Activated T-helper 1 cell treated with anti-CD3 and anti-CD28 coated beads, Interleukin-2, amount 50 U/mL, for 16 hours (primary cell): ENCODE results near the gene SEMA4F.
"Not testable (repeated sequence)": the region's sequence is repeated elsewhere in the genome, so short reads cannot be mapped to it uniquely, and the experiment has no call there.

Source experiments
- DNase-seq, 2 donors: peaks; one replicate each; pipeline ENCODE4 v3.0.0-alpha.2; 2020; ENCODE audit warnings: low read depth in 1 of 2, low spot score in 1 of 2

The SEMA4F gene

GRCh38 chr2:74653985-74654882 lies at the start of gene SEMA4F:
TSS of gene SEMA4F (plus strand) at chr2:74654247. CDS start at chr2:74654377, 130 bp downstream.
- DNase-seq, result peak; percentile 86 to 88

DNA sequence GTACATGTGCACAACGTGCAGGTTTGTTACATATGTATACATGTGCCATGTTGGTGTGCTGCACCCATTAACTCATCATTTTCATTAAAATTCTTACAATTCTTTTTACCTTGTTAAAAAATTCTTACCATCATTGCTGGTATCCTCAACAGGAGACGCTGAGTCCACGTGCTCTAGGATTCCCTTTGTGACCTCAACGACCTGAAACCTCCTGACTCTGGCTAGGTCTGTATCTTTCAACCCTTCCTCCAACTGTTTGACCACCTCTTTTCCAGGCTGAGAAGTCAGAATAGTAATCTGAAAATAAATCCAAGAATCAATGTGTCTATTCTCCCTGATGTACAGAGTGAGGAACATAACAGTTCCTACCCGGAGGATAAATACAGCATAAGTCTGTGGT lies 47.1 kb upstream of the SEMA4F start:
- DNase-seq, result no peak

DNA sequence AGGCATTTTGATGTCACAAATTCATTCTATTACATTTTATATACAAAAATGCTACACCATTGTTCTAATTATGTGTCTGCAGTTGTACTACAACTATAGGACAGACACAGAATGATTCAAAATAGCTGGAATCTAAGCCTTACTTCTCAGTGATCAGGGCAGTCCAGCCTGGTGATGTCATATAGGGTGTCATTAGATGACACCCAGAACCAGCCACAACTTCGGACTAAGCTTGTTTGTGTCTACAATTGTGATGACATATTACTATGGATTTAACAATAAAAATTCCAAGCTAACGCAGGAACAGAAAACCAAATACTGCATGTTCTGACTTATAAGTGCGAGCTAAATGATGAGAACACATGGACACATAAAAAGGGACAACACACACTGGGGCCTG lies 36.9 kb upstream of the SEMA4F start:
- no peak for DNase-seq

DNA sequence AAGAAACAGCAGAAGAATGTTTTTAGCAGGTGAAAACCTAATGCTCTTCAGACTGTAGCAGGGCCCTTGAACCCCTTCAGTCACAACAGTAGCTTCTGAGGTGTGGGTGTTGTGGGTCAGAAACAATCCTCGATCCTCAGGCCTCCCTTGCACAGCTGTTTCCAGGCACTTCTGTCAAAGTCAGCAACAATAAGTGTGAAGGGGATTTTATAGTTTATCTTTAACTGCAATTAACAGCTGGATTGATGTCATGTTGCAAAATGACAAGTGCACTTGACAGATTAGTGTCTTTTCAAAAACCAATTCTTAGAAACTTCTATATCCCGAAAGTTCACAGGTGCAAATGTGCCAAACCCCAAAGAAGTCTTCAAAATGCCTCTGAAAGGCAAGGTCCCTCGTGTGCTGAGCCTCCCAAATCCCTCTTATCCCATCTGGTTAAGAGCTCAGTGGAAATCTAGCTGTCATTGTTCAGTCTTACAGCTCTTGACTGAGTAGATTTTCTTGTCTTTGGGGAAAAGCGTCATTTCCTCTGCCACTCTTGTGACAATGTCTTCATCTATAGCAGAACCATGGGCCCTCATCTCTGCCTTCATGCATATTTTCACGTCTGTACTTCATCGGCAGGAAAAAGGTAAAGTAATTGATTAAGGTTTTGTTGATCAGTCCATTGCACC lies 35.5 kb upstream of the SEMA4F start:
- DNase-seq, result no peak

- DNase-seq, result no peak
Measured at GRCh38 chr2:74619651-74620297, 34.3 kb upstream of the SEMA4F start.

GRCh38 chr2:74620671-74621070 lies 33.4 kb upstream of the SEMA4F start:
- no peak for DNase-seq

GRCh38 chr2:74625658-74626425 lies 28.2 kb upstream of the SEMA4F start:
- DNase-seq, result no peak

DNA sequence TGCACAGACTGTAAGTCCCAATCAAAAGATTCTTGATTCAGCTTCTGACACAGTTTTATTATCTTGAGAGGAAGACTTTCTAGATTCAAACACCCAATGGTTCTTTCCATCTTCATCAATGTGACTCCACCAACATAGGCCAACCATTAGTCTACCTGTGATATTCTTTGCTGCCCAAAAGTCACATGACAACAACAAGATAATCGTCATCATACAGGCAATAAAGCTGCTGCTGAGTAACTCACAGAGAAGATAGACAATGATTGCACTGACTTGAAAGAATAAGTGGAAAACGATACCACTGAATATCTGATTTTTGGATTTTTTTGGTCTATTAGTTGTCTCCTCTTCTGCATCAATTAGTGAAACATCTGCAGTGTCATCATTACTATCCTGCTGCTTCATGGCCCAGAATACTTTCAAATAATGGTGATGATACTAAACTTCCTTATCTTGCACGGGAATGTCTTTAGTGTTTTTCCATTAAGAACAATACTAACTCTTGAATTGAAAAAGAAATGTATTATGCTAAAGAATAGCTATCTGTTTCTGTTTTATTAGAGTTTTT lies 25.4 kb upstream of the SEMA4F start:
- no peak for DNase-seq

- DNase-seq, result not testable (repeated sequence)
Measured at GRCh38 chr2:74630454-74630853, 23.6 kb upstream of the SEMA4F start.

DNA sequence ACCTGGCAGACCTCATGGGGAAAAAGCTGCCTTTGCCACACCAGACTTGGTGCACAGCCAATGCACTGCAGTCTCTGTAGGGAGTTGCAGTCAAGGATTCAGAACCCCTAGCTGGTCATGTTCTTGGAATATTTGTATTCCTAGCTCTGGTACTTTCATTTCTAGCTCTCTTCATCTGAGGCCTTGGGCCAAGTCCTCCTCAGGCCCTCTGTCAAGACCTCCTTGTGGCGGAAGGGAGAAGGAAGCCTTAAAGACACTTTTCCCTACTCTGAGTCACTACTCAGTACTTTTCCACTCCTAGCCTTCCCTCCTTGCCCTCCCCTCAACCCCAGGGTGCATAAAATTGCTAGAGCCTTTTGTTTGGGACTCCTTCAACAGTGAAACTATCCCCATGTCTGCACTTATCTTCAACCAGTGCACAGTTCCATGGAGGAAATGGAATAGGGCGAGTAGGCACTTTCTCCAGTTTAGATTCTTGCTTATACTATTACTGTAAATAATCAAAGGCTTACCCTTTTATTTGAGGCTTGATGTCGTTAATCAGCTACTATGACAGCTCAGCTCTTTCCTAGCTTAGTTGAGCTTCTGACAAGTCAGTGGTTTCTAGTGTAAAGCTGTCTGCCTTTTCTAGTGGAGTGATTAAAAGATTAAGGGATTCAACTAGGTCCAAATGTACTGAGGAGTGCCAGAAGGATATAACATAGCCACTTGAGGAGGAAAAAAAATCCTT lies 21.7 kb upstream of the SEMA4F start:
- DNase-seq, result no peak

GRCh38 chr2:74632939-74633312 lies 21.1 kb upstream of the SEMA4F start:
- DNase-seq, result no peak

DNA sequence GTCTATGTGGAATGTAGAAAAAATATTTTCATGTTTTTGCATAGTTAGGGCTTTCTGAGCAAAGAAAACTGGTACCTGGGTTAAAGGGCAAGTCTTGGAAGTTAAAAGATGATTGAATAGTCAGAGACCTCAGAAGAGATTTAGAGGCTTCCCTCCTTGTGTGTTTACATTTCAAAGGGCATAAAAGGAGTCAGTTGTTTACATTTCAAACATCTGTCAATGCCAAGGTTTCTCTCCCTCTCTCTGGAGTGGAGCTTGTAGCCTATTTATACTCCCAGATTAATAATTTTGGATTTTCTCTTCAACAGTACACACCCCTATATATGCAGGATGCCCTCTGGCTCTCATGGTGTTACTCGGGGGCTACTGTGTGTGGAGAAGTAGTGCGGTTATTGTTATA lies 14.5 kb upstream of the SEMA4F start:
- DNase-seq, result no peak

GRCh38 chr2:74645344-74645743 lies 8.7 kb upstream of the SEMA4F start:
- DNase-seq, result no peak

DNA sequence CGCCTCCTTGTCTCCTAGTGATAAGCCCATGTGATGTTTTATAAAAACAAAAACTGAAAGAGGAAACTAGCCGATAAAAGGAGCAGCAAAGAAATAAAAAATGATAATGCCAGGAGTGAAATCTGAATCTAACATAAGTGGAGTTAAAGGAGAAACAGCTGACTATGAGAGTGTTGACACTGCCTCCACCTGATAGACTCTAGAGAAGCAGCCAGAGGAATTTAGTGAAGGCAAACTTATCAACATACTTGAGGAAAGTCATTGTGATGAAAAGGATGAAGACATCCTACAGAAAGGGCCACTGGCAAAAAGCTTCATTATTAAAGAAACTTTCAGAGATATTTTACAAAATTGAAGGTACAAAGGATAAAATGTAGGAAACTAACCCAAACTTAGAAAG lies 7.8 kb upstream of the SEMA4F start:
- DNase-seq, result no peak

- no peak for DNase-seq
Measured at GRCh38 chr2:74646834-74647482, 7.1 kb upstream of the SEMA4F start.

GRCh38 chr2:74648009-74648443 lies 6.0 kb upstream of the SEMA4F start, which contains the start of gene M1AP:
TSS of gene M1AP (minus strand) at chr2:74648330. CDS start at chr2:74640275, 8,055 bp downstream.
- DNase-seq, result peak in 1 of 2 donors; percentile 1

GRCh38 chr2:74653589-74653984 lies 460 bp upstream of the SEMA4F start:
- DNase-seq, result no peak

- DNase-seq, result no peak
Measured at GRCh38 chr2:74655579-74655978, 1.5 kb downstream of the SEMA4F start.

GRCh38 chr2:74658516-74658915 lies 4.5 kb downstream of the SEMA4F start:
- no peak for DNase-seq

- no peak for DNase-seq
Measured at GRCh38 chr2:74659462-74659861, 5.4 kb downstream of the SEMA4F start.
